HUES6 (cell line): Measurements from ENCODE around the gene HTT.

ENCODE experiments used
- H3K27ac ChIP-seq: 2 replicates; pipeline ENCODE4 v1.7.0; 2013; ENCODE audit warnings: low read depth, mild to moderate bottlenecking, low read length, inconsistent platforms
- H3K27me3 ChIP-seq: 2 replicates; pipeline ENCODE4 v1.6.1; 2013; ENCODE audit warnings: low read length; ENCODE audit not compliant: control insufficient read depth, insufficient read depth
- H3K36me3 ChIP-seq: 2 replicates; pipeline ENCODE4 v1.6.1; 2013; ENCODE audit warnings: low read length; ENCODE audit not compliant: control insufficient read depth, insufficient read depth
- H3K4me1 ChIP-seq: 2 replicates; pipeline ENCODE4 v1.6.1; 2013; ENCODE audit warnings: low read length; ENCODE audit not compliant: control insufficient read depth, insufficient read depth
- H3K4me3 ChIP-seq: 2 replicates; pipeline ENCODE4 v1.5.1; 2013; ENCODE audit warnings: low read depth, low read length
- H3K9ac ChIP-seq: one replicate; pipeline ENCODE4 v1.6.1; 2013; ENCODE audit warnings: mild to moderate bottlenecking, low read length
- H3K9me3 ChIP-seq: 2 replicates; pipeline ENCODE4 v1.6.1; 2013; ENCODE audit warnings: low read depth, low read length; ENCODE audit not compliant: control insufficient read depth, insufficient read depth

HTT gene

DNA sequence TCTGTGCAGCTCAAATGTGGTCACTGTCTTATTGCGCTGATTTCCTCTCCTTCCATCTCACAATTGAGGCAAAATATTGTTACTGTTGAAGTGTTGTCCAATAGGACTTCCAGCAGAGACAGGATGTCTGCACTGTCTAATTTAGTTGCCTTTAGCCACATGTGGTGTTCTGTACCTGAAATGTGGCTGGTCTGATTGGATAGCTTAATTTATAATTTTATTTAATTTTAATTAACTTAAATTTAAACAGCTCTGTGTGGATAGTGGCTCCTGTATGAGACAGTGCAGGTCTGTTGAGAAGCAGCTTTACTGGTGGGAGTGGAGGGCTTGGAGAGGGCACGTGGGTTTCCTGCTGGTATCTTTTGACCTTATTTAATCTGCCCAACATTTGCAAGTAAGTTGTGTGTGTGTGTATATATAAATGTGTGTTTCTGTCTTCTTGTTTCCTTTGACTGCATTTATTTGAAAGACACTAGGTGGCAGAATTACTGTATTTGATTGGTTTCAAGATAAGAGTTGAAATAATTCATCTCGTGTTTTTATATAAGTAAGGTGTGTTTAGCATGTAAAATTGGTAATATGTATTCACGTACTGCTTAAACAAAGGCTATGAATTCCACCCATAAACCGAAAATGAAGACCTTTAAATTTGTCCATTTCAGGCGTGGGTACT, 119.2 kb downstream of the HTT start:
- Histone ChIP-seq H3K4me1 (no peaks in the 10 kb centered on the region), H3K27ac (no peak overlapping the region), H3K27me3 (no peaks in the 10 kb centered on the region), H3K9me3 (no peaks in the 10 kb centered on the region), H3K9ac (no peak overlapping the region), H3K36me3 (peaks cover 82% of the 10 kb centered on the region), H3K4me3 (no peak overlapping the region)

DNA sequence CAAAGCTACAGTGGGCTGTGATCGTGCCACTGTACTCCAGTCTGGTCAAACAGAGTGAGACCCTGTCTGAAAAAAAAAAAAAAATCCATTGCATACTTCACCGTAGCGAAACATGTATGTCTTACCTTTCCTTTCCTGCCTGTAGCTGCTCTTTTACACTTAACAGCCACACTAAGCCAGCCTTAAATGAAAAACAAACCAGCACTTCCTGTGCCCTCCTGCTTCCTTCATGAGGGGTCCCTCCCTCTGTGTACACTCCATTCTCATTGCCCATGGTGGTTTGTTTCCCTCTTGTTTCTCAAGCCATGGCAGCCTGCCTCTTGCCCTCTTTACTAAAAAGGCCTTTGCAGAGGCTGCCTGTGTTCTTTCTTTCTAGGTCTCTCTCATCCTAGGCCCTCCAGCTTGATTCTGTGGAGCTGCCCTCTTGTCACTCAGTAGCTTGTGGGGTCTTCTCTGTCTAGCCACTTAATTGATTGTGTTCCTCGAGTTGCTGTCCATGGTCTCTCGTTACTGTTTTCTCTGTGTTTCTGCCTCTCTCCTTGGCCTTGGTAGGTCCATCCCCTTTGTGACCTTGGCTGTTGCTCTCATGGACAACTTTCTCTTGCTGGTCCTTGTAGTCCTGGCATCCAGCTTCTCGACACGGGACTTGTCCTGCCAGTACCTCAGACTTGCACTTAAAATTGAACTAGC, 122.3 kb downstream of the HTT start:
- H3K9me3 ChIP-seq, result no peaks in the 10 kb centered on the region
- H3K27me3 ChIP-seq, result no peaks in the 10 kb centered on the region
- peaks cover 80% of the 10 kb centered on the region for H3K36me3 ChIP-seq
- H3K4me1 ChIP-seq, result no peaks in the 10 kb centered on the region
- no peak overlapping the region for H3K9ac ChIP-seq
- H3K4me3 ChIP-seq, result no peak overlapping the region
- no peak overlapping the region for H3K27ac ChIP-seq

DNA sequence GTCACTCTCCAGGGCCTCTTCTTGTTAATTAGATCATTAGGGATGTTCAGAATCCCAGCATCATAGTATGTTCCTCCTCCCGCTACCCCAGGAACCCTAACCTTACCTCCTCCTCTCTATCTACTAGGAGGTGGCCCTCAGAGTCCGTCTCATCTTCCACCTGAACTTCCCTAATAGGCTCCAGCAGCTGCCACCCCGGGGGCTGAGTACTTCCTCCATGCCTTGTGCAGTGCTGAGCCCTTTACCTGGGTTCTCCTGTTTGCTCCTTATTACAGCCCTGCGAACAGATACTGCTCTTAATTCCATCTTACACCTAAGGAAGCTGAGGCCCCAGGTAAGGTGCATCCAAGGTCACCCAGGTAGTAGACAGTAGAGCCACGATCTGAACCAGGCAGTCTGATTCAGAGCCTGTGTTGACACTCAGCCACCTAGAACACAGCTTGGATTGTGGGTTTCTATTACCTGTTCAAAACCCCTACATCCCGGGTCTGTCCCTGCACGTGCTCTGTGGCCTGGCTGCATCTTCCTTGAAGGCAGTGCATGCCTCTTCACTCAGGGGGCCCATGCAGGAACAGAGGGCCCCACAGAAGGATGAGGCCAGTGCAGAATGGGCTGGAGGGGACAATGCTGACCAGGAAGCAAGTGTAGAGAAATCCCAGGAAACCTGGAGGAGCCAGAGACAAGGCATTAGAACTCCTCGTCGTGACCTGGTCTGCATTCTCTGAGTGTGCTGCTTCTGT, 123.1 kb downstream of the HTT start:
- H3K27me3 ChIP-seq, result no peaks in the 10 kb centered on the region
- H3K4me1 ChIP-seq, result no peaks in the 10 kb centered on the region
- H3K9me3 ChIP-seq, result no peaks in the 10 kb centered on the region
- peaks cover 79% of the 10 kb centered on the region for H3K36me3 ChIP-seq
- H3K9ac ChIP-seq, result no peak overlapping the region
- no peak overlapping the region for H3K27ac ChIP-seq
- no peak overlapping the region for H3K4me3 ChIP-seq

DNA sequence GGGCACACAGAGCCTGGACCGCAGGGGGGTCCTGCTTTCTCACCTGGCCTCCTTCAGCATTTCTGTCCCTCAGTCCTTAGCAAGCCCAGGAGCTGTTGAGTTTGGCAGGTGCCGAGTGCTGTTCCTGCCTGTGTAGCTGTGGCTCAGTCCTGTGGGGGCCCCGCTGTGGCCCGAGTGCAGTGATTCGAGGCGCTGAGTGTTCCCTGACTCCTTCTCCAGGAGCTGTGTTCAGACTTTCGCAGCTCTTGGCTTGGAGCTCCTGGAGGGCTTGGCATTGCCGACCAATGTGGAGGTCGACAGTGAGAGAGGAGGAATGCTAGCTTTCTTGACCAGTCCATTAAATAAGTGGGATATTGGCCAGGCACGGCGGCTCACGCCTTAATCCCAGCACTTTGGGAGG, 124.4 kb downstream of the HTT start:
- H3K36me3 ChIP-seq, result peaks cover 81% of the 10 kb centered on the region

DNA sequence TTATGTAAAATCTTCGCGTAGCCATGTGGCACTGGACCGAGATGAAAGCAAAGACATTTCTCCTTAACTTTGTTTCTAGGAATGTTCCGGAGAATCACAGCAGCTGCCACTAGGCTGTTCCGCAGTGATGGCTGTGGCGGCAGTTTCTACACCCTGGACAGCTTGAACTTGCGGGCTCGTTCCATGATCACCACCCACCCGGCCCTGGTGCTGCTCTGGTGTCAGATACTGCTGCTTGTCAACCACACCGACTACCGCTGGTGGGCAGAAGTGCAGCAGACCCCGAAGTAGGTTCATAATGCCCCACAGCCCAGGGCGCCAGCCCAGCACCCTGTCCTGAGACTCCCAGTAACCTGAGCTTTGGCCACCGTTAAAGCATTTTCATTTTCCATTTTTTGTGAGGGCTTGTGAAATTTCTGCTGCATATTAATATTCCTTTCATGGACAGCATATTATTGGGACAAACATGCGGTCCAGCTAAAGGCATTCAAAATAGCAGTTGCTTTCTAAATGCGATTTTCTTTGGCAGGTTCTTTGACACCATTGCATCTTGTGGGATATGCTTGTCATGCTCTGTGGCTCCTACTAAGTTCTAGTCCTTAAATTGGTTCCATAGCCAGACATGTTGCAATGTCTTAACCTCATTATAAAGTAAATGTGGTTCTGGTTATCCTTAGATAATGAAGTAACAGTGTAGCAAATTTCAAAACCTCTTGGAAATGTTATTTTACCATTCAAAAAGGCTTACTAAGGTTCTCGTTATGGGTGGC, 125.4 kb downstream of the HTT start:
- no peak overlapping the region for H3K9ac ChIP-seq
- H3K4me1 ChIP-seq, result no peaks in the 10 kb centered on the region
- no peaks in the 10 kb centered on the region for H3K9me3 ChIP-seq
- peaks cover 79% of the 10 kb centered on the region for H3K36me3 ChIP-seq
- no peak overlapping the region for H3K27ac ChIP-seq
- H3K27me3 ChIP-seq, result no peaks in the 10 kb centered on the region
- no peak overlapping the region for H3K4me3 ChIP-seq

More for the DNA sequence above, 124.4 kb downstream of the HTT start:
- no peak overlapping the region for H3K27ac ChIP-seq
- no peaks in the 10 kb centered on the region for H3K4me1 ChIP-seq
- H3K9ac ChIP-seq, result no peak overlapping the region
- H3K4me3 ChIP-seq, result no peak overlapping the region
- H3K27me3 ChIP-seq, result no peaks in the 10 kb centered on the region
- H3K9me3 ChIP-seq, result no peaks in the 10 kb centered on the region

DNA sequence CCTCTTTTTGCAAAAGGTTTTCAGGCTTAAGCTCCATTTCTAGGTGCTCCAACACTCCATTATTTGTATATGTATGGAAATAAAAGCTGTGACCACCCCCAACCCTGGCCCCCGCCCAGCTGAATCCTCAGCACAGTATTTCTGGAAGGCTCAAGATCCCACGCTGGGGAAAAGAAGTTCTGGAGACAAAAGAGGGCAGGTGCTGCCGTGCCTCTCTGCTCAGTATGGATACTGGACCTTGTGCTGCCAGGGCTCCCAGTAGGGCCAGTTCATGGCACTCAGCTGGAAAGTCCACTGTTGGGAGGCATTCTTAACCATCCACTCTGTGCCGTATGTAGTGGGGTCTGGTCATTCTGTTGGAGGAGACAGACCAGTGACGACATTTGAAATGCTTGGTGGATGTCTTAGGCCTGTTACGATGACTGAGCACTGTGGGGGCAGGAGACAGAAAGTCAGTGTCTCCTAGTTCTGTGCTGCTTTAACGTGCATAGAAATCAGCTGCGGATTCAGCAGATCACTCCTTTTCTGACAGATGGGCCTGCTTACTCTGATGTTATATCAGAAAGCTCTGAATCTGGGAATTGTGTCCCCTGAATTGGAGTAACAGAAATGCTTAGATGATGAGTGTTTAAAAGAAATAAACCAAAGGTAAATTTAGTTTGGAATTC, 126.1 kb downstream of the HTT start:
- H3K9me3 ChIP-seq, result no peaks in the 10 kb centered on the region

DNA sequence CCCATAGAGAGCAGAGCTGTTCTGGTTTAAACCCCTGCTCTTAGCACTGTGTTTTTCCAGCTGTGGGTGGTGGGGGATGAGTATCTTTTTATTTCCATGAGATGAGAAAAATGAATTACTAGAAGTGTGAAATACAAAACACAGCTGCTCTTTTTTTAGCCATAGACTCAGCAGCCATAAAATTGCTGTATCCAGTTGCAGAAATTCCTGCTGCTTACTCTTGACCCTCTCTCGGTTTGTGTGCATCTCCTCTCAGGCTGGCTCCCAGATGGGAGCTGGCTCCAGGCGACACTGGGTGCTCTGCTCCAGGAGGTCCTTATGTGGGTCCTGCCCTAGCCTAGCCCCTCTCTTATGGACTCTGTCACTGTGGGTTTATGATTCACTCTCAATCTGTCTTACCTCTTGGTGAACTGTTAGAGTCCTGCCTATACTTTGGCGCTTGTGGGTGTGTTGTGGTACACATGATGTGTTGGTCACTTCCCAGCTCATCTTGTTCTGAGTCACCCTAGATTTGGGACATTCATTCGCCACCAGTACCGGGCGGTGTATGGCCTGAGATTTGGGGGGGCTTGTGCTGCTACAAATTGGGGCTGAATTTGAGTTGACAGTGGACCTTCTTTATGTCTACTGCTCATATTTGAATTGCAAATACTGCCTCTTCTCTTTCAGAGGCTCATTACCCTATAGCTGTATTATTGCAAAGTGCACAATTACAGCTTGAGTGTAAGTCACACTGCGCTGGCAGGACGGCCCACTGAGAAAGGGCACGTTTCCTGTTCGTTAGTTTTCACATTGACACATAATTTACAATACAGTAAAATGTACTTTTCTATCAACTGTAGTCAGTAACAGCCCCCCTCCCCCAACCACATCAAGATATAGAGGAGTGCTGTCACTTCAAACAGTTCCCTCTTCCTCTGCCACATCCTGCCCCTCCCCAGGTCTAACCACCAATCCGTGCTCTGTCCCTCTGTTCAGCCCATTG, 127.5 kb downstream of the HTT start:
- no peaks in the 10 kb centered on the region for H3K27me3 ChIP-seq
- no peaks in the 10 kb centered on the region for H3K9me3 ChIP-seq
- H3K36me3 ChIP-seq, result peaks cover 73% of the 10 kb centered on the region
- no peak overlapping the region for H3K4me3 ChIP-seq
- no peak overlapping the region for H3K27ac ChIP-seq
- H3K4me1 ChIP-seq, result no peaks in the 10 kb centered on the region
- no peak overlapping the region for H3K9ac ChIP-seq

More for the DNA sequence above, 126.1 kb downstream of the HTT start:
- no peak overlapping the region for H3K9ac ChIP-seq
- no peak overlapping the region for H3K4me3 ChIP-seq
- no peaks in the 10 kb centered on the region for H3K27me3 ChIP-seq
- H3K36me3 ChIP-seq, result peaks cover 71% of the 10 kb centered on the region
- H3K4me1 ChIP-seq, result no peaks in the 10 kb centered on the region
- no peak overlapping the region for H3K27ac ChIP-seq

DNA sequence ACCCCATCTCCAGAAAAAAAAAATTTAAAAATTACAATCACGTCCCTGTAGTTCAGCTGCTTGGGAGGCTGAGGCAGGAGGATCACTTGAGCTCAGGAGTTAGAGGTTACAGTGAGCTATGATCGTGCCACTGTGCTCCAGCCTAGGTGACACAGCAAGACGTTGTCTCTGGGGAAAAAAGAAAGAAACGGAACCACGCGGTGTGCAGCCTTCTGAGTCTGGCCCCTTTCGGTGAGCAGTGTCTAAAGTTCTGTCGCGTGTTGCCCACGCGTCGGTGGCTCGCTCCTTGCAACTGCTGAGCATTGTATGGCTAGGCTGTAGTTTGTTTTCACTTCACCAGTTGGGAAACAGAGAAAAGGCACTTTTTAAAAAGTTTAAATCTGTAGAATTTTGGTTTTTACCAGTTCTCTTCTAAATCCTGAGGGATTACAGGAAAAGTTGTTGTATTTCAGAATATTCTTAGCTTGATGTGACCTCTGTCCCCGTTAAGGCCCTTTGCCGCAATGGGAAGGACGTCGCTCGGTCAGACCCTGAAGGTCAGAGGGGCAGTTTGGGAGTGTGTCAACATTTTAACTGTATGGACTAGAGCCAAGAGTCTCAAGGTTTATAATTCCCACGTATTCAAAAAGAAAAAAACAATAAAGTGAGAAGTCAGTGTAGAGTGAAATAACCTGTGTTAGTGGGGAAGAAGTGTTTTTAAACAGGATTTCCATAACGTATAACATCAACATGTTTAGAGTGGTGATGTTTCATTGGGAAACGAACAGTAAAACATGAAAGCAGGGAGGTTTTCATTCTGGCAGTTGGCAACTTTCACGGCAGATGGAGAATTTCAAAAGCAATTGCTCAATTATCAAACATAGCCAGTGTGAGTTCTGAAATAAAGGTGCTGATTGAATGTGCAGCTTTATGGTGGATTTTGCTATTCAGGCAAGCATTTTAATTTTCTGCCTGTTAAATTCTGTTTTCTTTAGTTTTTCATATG, 128.6 kb downstream of the HTT start:
- Histone ChIP-seq H3K27me3 (no peaks in the 10 kb centered on the region), H3K27ac (no peak overlapping the region), H3K36me3 (peaks cover 76% of the 10 kb centered on the region), H3K4me3 (no peak overlapping the region), H3K9me3 (no peaks in the 10 kb centered on the region), H3K9ac (no peak overlapping the region), H3K4me1 (no peaks in the 10 kb centered on the region)

DNA sequence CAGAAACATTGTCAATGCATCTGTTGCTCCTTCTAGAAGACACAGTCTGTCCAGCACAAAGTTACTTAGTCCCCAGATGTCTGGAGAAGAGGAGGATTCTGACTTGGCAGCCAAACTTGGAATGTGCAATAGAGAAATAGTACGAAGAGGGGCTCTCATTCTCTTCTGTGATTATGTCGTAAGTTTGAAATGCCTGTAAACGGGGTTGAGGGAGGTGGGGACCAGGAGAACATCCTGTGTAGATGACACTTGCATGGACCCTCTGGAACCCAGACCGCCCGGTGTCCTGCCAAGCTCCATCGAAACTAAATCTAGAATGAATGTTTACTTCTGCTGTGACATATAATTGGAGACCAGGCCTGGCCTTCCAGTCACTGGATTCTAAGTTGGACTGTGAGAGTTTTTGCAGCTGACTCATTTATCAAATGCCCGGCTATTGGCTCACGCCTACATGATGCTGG, 129.5 kb downstream of the HTT start:
- no peak overlapping the region for H3K9ac ChIP-seq
- H3K4me1 ChIP-seq, result no peaks in the 10 kb centered on the region
- no peaks in the 10 kb centered on the region for H3K27me3 ChIP-seq
- H3K4me3 ChIP-seq, result no peak overlapping the region
- H3K9me3 ChIP-seq, result no peaks in the 10 kb centered on the region
- H3K36me3 ChIP-seq, result peaks cover 79% of the 10 kb centered on the region
- no peak overlapping the region for H3K27ac ChIP-seq
